ENCODE measurements around the gene NRXN3.

DNA sequence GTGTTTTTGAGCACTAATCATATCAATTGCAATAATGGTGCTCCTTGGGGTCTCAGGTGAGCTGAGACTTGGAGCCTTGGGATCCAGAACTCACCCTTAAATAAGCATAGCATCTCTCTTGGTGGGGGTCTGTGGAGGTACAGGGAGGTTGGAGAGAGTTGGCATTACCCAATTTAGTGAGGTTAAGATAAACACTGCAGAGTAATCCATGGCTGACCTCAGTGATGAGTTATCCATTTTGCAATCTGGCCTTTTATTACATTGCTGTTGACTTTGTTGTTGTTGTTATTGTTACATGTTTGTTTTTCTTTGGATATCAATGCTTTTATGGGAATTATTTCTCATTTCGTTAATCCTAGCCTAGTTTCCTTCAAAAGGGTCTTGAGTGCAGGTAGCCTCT is 373.3 kb downstream of the NRXN3 start:
- TF ChIP-seq, protein P1, sequence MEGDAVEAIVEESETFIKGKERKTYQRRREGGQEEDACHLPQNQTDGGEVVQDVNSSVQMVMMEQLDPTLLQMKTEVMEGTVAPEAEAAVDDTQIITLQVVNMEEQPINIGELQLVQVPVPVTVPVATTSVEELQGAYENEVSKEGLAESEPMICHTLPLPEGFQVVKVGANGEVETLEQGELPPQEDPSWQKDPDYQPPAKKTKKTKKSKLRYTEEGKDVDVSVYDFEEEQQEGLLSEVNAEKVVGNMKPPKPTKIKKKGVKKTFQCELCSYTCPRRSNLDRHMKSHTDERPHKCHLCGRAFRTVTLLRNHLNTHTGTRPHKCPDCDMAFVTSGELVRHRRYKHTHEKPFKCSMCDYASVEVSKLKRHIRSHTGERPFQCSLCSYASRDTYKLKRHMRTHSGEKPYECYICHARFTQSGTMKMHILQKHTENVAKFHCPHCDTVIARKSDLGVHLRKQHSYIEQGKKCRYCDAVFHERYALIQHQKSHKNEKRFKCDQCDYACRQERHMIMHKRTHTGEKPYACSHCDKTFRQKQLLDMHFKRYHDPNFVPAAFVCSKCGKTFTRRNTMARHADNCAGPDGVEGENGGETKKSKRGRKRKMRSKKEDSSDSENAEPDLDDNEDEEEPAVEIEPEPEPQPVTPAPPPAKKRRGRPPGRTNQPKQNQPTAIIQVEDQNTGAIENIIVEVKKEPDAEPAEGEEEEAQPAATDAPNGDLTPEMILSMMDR (IDR thresholded peaks at IDR 0.05; ENCODE audit: poor library complexity, severe bottlenecking), result no peak
- no peak for TF ChIP-seq EP300 (conservative IDR thresholded peaks at IDR 0.05; ENCODE audit: poor library complexity, severe bottlenecking)
- no peak for TF ChIP-seq TAF1 (IDR thresholded peaks at IDR 0.05; ENCODE audit: low read depth)
- no peak for TF ChIP-seq POLR2AphosphoS5 (IDR thresholded peaks at IDR 0.05)
- TF ChIP-seq EZH2 (IDR thresholded peaks at IDR 0.05; ENCODE audit: borderline replicate concordance, insufficient read depth, low read length, poor library complexity, severe bottlenecking), result no peak
- TF ChIP-seq, protein P2, sequence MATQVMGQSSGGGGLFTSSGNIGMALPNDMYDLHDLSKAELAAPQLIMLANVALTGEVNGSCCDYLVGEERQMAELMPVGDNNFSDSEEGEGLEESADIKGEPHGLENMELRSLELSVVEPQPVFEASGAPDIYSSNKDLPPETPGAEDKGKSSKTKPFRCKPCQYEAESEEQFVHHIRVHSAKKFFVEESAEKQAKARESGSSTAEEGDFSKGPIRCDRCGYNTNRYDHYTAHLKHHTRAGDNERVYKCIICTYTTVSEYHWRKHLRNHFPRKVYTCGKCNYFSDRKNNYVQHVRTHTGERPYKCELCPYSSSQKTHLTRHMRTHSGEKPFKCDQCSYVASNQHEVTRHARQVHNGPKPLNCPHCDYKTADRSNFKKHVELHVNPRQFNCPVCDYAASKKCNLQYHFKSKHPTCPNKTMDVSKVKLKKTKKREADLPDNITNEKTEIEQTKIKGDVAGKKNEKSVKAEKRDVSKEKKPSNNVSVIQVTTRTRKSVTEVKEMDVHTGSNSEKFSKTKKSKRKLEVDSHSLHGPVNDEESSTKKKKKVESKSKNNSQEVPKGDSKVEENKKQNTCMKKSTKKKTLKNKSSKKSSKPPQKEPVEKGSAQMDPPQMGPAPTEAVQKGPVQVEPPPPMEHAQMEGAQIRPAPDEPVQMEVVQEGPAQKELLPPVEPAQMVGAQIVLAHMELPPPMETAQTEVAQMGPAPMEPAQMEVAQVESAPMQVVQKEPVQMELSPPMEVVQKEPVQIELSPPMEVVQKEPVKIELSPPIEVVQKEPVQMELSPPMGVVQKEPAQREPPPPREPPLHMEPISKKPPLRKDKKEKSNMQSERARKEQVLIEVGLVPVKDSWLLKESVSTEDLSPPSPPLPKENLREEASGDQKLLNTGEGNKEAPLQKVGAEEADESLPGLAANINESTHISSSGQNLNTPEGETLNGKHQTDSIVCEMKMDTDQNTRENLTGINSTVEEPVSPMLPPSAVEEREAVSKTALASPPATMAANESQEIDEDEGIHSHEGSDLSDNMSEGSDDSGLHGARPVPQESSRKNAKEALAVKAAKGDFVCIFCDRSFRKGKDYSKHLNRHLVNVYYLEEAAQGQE (IDR thresholded peaks at IDR 0.05; ENCODE audit: borderline replicate concordance), result no peak
- TF ChIP-seq MXI1 (conservative IDR thresholded peaks at IDR 0.05; ENCODE audit: poor library complexity, severe bottlenecking), result no peak
- TF ChIP-seq RAD21 (conservative IDR thresholded peaks at IDR 0.05), result no peak
- TF ChIP-seq SMC3 (conservative IDR thresholded peaks at IDR 0.05; ENCODE audit: poor library complexity), result no peak
